ENCODE results near the gene LZTR1. TPM values are rescaled to one million over a fixed set of nuclear protein-coding genes. Genes with fewer than 3 reads are reported as not detected.

Gene LZTR1
- total and polyA plus RNA-seq, 2 of the 8 experiments (the other 6 are each of a cell fraction or from before 2014, with no cell fraction given): 22.3 to 31.0 TPM

- TF ChIP-seq EZH2 (IDR thresholded peaks at IDR 0.05; ENCODE audit: low read depth, low read length, severe bottlenecking) (no peak), CREB1 (IDR thresholded peaks at IDR 0.05) (no peak), POLR2A (IDR thresholded peaks at IDR 0.05; ENCODE audit: control extremely low read depth in 1 of 2, low read depth in 2 of 2, low read length in 2 of 2) (no peak), BRCA1 (IDR thresholded peaks at IDR 0.05; ENCODE audit: low read depth, low read length) (no peak), TEAD4 (IDR thresholded peaks at IDR 0.05; ENCODE audit: low read depth, low read length) (no peak), ATF2 (IDR thresholded peaks at IDR 0.05; ENCODE audit: low read length) (no peak), TBP (IDR thresholded peaks at IDR 0.05; ENCODE audit: low read depth, low read length) (no peak)
- Histone ChIP-seq H3K9ac (replicated peaks in 1 of 4; ENCODE audit: extremely low read depth in 1 of 4, low read depth in 3 of 4, low read length in 3 of 4) (no peak overlapping the region; a peak in 1 of 7 replicates), H3K27ac (ENCODE audit: low read depth, low read length) (no peak overlapping the region), H2AK5ac (ENCODE audit: low read depth, low read length) (no peak overlapping the region), H3K23ac (ENCODE audit: insufficient read length) (no peak overlapping the region), H3K14ac (ENCODE audit: insufficient read length) (no peak overlapping the region), H4K91ac (replicated peaks; ENCODE audit: insufficient read length, low read length) (no peak overlapping the region), H3K4me1 (replicated peaks in 1 of 4; ENCODE audit: control insufficient read depth in 3 of 4, insufficient read depth in 4 of 4, low read length in 3 of 4) (peaks cover 0 to 2% (median 0%) of the 10 kb centered on the region in 4 experiments; a peak in 1 of 7 replicates), H3K36me3 (ENCODE audit: control insufficient read depth in 2 of 4, insufficient read depth in 4 of 4, low read length in 3 of 4) (no peaks in the 10 kb centered on the region), H2BK12ac (ENCODE audit: low read depth, low read length) (no peak overlapping the region), H2BK120ac (replicated peaks; ENCODE audit: low read depth, low read length) (no peak overlapping the region), H2BK20ac (ENCODE audit: low read length) (no peak overlapping the region), H3K4me2 (ENCODE audit: insufficient read depth in 1 of 2, low read depth in 2 of 2, low read length in 2 of 2) (no peak overlapping the region), H3K56ac (replicated peaks; ENCODE audit: insufficient read length, low read depth, low read length) (no peak overlapping the region), H3K4me3 (ENCODE audit: extremely low read depth in 1 of 4, insufficient read depth in 2 of 4, low read depth in 3 of 4, low read length in 4 of 4) (no peak overlapping the region), H4K8ac (ENCODE audit: extremely low read depth, insufficient read depth, low read length) (no peak overlapping the region), H3K4ac (replicated peaks; ENCODE audit: insufficient read length, low read depth, low read length) (no peak overlapping the region), H4K20me1 (replicated peaks in 1 of 2; ENCODE audit: control insufficient read depth in 1 of 2, insufficient read depth in 2 of 2, low read length in 2 of 2) (no peaks in the 10 kb centered on the region), H3K79me2 (ENCODE audit: control insufficient read depth in 1 of 2, insufficient read depth in 2 of 2, low read length in 2 of 2) (no peaks in the 10 kb centered on the region), H3K79me1 (ENCODE audit: low read depth, low read length) (no peaks in the 10 kb centered on the region), H3K18ac (ENCODE audit: extremely low read depth, low read length) (no peak overlapping the region), H4K5ac (ENCODE audit: insufficient read length, low read depth, low read length) (no peak overlapping the region), H3K23me2 (ENCODE audit: low read depth, low read length) (no peaks in the 10 kb centered on the region), H3K9me3 (ENCODE audit: insufficient read depth in 2 of 2, low read depth in 1 of 2, low read length in 1 of 2) (no peaks in the 10 kb centered on the region), H3K27me3 (replicated peaks in 1 of 4; ENCODE audit: control insufficient read depth in 3 of 4, extremely low read depth in 1 of 4, insufficient read depth in 3 of 4, low read length in 3 of 4) (no peaks in the 10 kb centered on the region), H2BK5ac (ENCODE audit: low read depth, low read length) (no peak overlapping the region; the same call in 1 of the 2 replicates), H2BK15ac (ENCODE audit: low read length) (no peak overlapping the region), H2AFZ (ENCODE audit: low read length) (no peak overlapping the region)
- FAIRE-seq (no peak), DNase-seq (ENCODE audit: low read depth in 1 of 2, low spot score in 2 of 2) (no peak)
- POLR2A ChIA-PET (ENCODE audit: partially characterized antibody): interaction anchor here (2.1 kb wide), 1 partner anchor 10 kb away, joined by 5 read pairs; the partner anchor contains the start of gene P2RX6
- WGBS, 2 experiments (ENCODE audit: extremely low coverage in 1 of 2, insufficient coverage in 1 of 2, insufficient read length in 1 of 2, insufficient replicate concordance in 2 of 2, low coverage in 1 of 2, low lambda C conversion rate in 2 of 2, missing lambda C conversion rate in 1 of 2): 57% methylated on average over 7 of the region's 8 CpGs; no CpG with 5 or more reads in 1 of the 2 experiments
- CTCF ChIA-PET (ENCODE audit: partially characterized antibody): interaction anchor here (1.2 kb wide), 1 partner anchor 10 kb away, joined by 5 read pairs; no protein-coding TSS in a partner anchor
Observed at GRCh38 chr22:21025266-21025665, 43.2 kb downstream of the LZTR1 start.
